Activated naive CD8-positive, alpha-beta T cell treated with anti-CD3 and anti-CD28 coated beads, Interleukin-2, amount 50 U/mL, for 24 hours (primary cell): Measurements from ENCODE around the gene OSBPL5.

ENCODE experiments used
- ATAC-seq: fragments of 150-1000 bp; cut with Tn5 transposase; one replicate; pipeline ENCODE4 v1.10.0; 2021
- DNase-seq: peaks from one replicate; pipeline ENCODE4 v3.0.0; 2021
- H3K27ac Mint-ChIP-seq: one replicate; pipeline ENCODE4 v1.8.0; 2021; ENCODE audit warnings: mild to moderate bottlenecking, mixed read lengths
- H3K27me3 Mint-ChIP-seq: one replicate; pipeline ENCODE4 v1.8.0; 2021; ENCODE audit warnings: mixed read lengths
- H3K36me3 Mint-ChIP-seq: one replicate; pipeline ENCODE4 v1.8.0; 2021; ENCODE audit warnings: low read depth, mixed read lengths
- H3K4me1 Mint-ChIP-seq: one replicate; pipeline ENCODE4 v1.8.0; 2021; ENCODE audit warnings: mixed read lengths
- H3K4me3 Mint-ChIP-seq: one replicate; pipeline ENCODE4 v1.8.0; 2021; ENCODE audit warnings: mild to moderate bottlenecking, moderate library complexity, mixed read lengths
- H3K9me3 Mint-ChIP-seq: one replicate; pipeline ENCODE4 v1.8.0; 2021; ENCODE audit warnings: mixed read lengths

Gene OSBPL5

GRCh38 chr11:3165152-3165705 lies at the start of gene OSBPL5:
Gene OSBPL5 (minus strand): TSS chr11:3165310. CDS start chr11:3129148, 36,162 bp downstream.
- Mint-ChIP-seq H3K27me3 (peaks cover 39% of the 10 kb centered on the region), H3K27ac (no peak within 1 kb of the TSS)

GRCh38 chr11:3214420-3214699 lies 49.2 kb upstream of the OSBPL5 start:
- H3K9me3 Mint-ChIP-seq, result no peaks in the 10 kb centered on the region
- H3K27me3 Mint-ChIP-seq, result peaks cover 18% of the 10 kb centered on the region
- no peak for ATAC-seq
- peaks cover 2% of the 10 kb centered on the region for H3K4me1 Mint-ChIP-seq
- H3K4me3 Mint-ChIP-seq, result no peak overlapping the region
- no peaks in the 10 kb centered on the region for H3K36me3 Mint-ChIP-seq
- no peak overlapping the region for H3K27ac Mint-ChIP-seq
- no peak for DNase-seq

More at GRCh38 chr11:3165152-3165705, at the start of gene OSBPL5:
- peak; percentile 31 for ATAC-seq
- H3K9me3 Mint-ChIP-seq, result no peaks in the 10 kb centered on the region
- peak within 1 kb of the TSS; percentile 75 for H3K4me3 Mint-ChIP-seq
- peaks cover 29% of the 10 kb centered on the region for H3K4me1 Mint-ChIP-seq
- DNase-seq, result peak; percentile 61
- H3K36me3 Mint-ChIP-seq, result no peaks in the 10 kb centered on the region

DNA sequence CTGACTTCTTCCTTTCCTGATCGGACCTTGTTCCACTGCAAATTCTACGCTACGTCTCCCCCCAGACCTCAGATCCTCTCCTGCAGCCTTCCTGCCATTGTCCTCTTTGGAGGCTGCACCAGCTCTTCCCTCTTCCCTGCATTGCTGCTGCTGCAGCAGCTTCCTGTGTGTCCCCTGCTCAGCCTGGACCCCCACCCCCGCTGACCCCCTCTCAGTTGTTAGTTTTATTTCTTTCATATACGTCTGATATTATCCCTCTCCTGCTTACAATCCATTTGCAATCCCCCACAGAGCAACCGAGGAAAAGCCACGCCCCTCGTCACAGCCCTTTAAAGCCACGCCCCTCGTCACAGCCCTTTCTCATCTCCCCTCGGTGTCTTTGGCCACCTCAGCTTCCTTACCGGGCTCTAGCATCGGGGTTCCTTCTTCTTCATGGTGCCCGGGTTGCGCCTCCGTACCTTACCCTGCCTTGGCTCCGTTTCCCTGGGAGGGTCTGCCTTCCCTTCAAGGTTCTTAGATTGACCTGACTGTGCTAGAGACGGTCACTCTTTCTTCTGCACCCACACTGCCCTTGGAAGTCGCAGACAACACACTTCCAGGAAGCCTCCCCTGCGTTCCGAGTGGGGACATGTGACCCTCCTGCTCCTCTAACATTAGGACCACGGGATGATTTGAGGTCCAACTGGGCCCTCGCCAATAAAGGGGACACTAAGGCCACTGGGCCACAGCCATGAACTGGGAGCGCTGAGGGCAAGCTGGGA lies 48.7 kb upstream of the OSBPL5 start:
- DNase-seq (no peak), ATAC-seq (no peak)
- Mint-ChIP-seq H3K27me3 (peaks cover 18% of the 10 kb centered on the region), H3K4me3 (no peak overlapping the region), H3K27ac (no peak overlapping the region), H3K36me3 (no peaks in the 10 kb centered on the region), H3K4me1 (peaks cover 2% of the 10 kb centered on the region), H3K9me3 (no peaks in the 10 kb centered on the region)

DNA sequence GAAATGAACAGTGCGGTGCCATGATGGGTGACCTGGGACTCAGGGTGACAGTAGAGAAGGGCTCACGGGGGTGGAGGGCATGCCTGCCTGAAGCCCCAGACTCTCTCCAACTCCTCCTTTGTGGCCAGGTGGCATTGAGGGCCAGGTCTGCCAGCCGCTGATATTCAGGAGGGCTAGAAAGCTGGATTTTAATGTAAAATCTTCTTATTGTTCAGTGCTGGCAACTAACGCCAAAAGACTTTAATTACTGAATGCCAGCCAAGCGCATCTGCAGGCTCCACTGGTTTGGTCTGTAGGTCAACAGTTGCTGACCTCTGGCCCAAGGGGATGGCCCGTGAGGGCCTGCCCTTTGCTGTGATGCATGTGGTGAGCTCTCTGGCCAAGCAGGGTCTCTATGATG lies 43.2 kb upstream of the OSBPL5 start:
- no peak overlapping the region for H3K27ac Mint-ChIP-seq
- no peak overlapping the region for H3K4me3 Mint-ChIP-seq
- DNase-seq (no peak), ATAC-seq (no peak)
- no peaks in the 10 kb centered on the region for H3K4me1 Mint-ChIP-seq
- H3K9me3 Mint-ChIP-seq, result no peaks in the 10 kb centered on the region
- H3K36me3 Mint-ChIP-seq, result no peaks in the 10 kb centered on the region
- H3K27me3 Mint-ChIP-seq, result peaks cover 2% of the 10 kb centered on the region

- Mint-ChIP-seq H3K27ac (no peak overlapping the region), H3K4me1 (peaks cover under 1% of the 10 kb centered on the region), H3K4me3 (no peak overlapping the region), H3K36me3 (no peaks in the 10 kb centered on the region), H3K9me3 (no peaks in the 10 kb centered on the region), H3K27me3 (peaks cover 4% of the 10 kb centered on the region)
- no peak for DNase-seq
- no peak for ATAC-seq
These were observed 42.5 kb upstream of the OSBPL5 start for GRCh38 chr11:3207526-3208189.

DNA sequence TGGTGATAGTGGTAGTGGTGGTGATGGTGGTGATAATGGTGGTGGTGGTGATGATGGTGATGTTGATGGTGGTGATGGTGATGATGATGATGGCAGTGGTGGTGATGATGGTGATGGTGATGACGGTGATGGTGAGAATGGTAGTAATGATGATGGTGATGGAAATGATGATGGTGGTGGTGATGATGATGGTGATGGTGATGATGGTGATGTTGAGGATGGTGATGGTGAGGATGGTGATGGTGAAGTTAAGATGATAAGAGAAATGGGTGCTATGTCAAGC lies 41.8 kb upstream of the OSBPL5 start:
- ATAC-seq (no peak), DNase-seq (no peak)
- Mint-ChIP-seq H3K4me1 (peaks cover 3% of the 10 kb centered on the region), H3K27ac (no peak overlapping the region), H3K36me3 (no peaks in the 10 kb centered on the region), H3K9me3 (no peaks in the 10 kb centered on the region), H3K27me3 (peaks cover 9% of the 10 kb centered on the region), H3K4me3 (no peak overlapping the region)

GRCh38 chr11:3206156-3206921 lies 41.2 kb upstream of the OSBPL5 start:
- Mint-ChIP-seq H3K36me3 (no peaks in the 10 kb centered on the region), H3K4me3 (no peak overlapping the region), H3K27ac (no peak overlapping the region), H3K4me1 (peaks cover 3% of the 10 kb centered on the region), H3K9me3 (no peaks in the 10 kb centered on the region), H3K27me3 (peaks cover 11% of the 10 kb centered on the region)
- DNase-seq, result no peak
- ATAC-seq, result no peak

GRCh38 chr11:3205261-3206155 lies 40.4 kb upstream of the OSBPL5 start:
- Mint-ChIP-seq H3K4me3 (no peak overlapping the region), H3K27me3 (peaks cover 11% of the 10 kb centered on the region), H3K4me1 (peaks cover 3% of the 10 kb centered on the region), H3K9me3 (no peaks in the 10 kb centered on the region), H3K27ac (no peak overlapping the region), H3K36me3 (no peaks in the 10 kb centered on the region)
- no peak for ATAC-seq
- DNase-seq, result no peak

- peaks cover 13% of the 10 kb centered on the region for H3K27me3 Mint-ChIP-seq
- H3K4me1 Mint-ChIP-seq, result peaks cover 3% of the 10 kb centered on the region
- H3K27ac Mint-ChIP-seq, result no peak overlapping the region
- DNase-seq (no peak), ATAC-seq (no peak)
- H3K4me3 Mint-ChIP-seq, result no peak overlapping the region
- no peaks in the 10 kb centered on the region for H3K36me3 Mint-ChIP-seq
- no peaks in the 10 kb centered on the region for H3K9me3 Mint-ChIP-seq
These were observed 39.3 kb upstream of the OSBPL5 start for GRCh38 chr11:3204141-3205015.

DNA sequence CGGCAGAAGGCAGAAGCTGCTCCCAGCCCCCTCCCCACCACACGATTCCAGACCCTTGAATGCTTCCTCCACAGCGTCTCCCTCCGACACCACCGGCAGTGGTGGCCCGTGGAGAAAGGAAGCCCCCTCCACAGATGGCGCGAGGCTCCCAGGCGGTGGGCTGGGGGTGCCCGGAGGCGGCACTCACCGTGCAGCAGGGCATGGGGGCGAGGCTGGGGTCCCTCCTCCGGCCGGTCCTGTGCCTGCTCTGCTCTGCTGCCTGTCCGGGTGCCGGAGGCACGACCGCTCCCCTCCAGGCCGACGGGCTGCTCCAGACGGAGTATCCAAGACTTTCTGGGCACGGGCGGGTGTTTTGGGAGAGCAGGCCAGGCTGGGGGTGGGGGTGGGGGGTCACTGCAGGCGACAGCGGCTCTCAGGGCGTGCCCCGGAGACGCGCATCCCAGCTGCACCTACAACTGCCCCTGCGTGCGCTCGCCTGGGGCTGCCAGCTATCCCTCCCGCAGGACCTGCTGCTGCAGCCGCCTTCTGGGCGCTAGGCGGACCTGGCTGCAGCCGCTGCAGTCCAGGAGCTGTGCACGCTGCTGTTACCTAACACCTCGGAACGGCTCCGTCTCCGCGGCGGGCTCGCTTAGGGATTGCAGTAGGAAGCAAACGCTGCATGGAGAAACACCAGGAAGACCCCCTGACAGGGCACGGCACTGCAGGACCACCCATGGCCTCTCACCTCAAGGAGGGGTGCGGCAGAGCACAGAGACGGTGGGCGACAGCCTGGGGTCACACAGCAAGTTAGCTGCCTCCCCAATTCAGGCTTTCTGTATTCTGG lies 38.3 kb upstream of the OSBPL5 start:
- ATAC-seq (no peak), DNase-seq (no peak)
- H3K27ac Mint-ChIP-seq, result no peak overlapping the region
- H3K9me3 Mint-ChIP-seq, result no peaks in the 10 kb centered on the region
- H3K27me3 Mint-ChIP-seq, result peaks cover 15% of the 10 kb centered on the region
- H3K36me3 Mint-ChIP-seq, result no peaks in the 10 kb centered on the region
- peaks cover 3% of the 10 kb centered on the region for H3K4me1 Mint-ChIP-seq
- H3K4me3 Mint-ChIP-seq, result no peak overlapping the region

- Mint-ChIP-seq H3K9me3 (no peaks in the 10 kb centered on the region), H3K27me3 (peaks cover 16% of the 10 kb centered on the region), H3K4me1 (peaks cover 3% of the 10 kb centered on the region), H3K27ac (no peak overlapping the region), H3K4me3 (no peak overlapping the region), H3K36me3 (no peaks in the 10 kb centered on the region)
- no peak for ATAC-seq
- DNase-seq, result no peak
These were observed 37.6 kb upstream of the OSBPL5 start for GRCh38 chr11:3202759-3203158.

DNA sequence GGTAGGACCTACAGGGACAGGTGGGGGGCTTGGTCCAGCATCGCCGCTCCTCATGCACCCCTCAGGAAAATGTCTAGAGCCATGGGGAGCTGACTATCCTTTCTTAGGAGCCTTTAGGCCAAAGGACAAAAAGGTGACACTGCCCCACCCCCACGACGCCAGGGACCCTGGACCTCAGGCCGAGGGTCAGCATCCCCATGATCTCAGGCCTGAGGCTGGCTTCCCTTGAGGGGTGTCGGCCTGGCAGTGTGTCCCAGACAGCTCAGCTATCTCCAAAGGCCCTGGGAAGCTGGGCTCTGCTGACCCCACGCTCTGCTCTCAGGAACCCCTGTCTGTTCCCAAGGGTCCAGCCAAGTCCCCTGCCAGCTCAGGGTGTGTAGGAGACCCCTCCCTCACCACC lies 37.2 kb upstream of the OSBPL5 start:
- DNase-seq (no peak), ATAC-seq (no peak)
- Mint-ChIP-seq H3K36me3 (no peaks in the 10 kb centered on the region), H3K4me1 (peaks cover 3% of the 10 kb centered on the region), H3K4me3 (no peak overlapping the region), H3K27ac (no peak overlapping the region), H3K27me3 (peaks cover 16% of the 10 kb centered on the region), H3K9me3 (no peaks in the 10 kb centered on the region)

DNA sequence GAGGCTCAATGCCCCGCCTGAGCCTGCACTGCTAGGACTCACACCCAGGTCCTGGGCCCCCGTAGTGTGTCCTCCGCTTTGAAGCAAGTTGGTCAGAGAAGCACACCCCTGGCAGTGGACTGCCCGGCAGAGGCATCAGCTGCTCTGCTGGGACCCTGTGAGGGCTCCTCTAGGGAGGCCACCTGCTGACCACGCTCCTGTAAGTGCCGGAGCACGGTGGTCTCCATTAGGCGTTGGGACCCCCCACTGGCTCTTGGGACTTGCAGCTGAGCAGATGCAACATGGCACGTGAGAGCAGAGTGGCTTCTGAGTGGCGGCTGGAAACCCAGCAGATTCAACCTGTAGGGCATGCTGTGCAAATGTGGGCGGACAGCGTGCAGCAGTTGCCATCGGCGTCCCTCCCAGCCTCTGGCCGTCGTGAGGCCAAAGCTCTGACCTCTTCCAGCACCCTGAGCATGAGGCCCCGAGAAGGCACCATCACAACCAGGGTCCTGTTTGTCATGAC lies 36.6 kb upstream of the OSBPL5 start:
- DNase-seq, result no peak
- no peak for ATAC-seq

More for the DNA sequence above, 36.6 kb upstream of the OSBPL5 start:
- H3K27me3 Mint-ChIP-seq, result peaks cover 16% of the 10 kb centered on the region
- H3K9me3 Mint-ChIP-seq, result no peaks in the 10 kb centered on the region
- no peak overlapping the region for H3K4me3 Mint-ChIP-seq
- H3K4me1 Mint-ChIP-seq, result peaks cover 3% of the 10 kb centered on the region
- no peak overlapping the region for H3K27ac Mint-ChIP-seq
- H3K36me3 Mint-ChIP-seq, result no peaks in the 10 kb centered on the region
